Activated CD4-positive, CD25-positive, alpha-beta regulatory T cell treated with anti-CD3 and anti-CD28 coated beads, Interleukin-2, amount 50 U/mL, for 24 hours (primary cell): ENCODE measurements around the gene PRR15.

Experiments used
- ATAC-seq, 2 donors: fragments of 150-1000 bp; cut with Tn5 transposase; one replicate each; pipeline ENCODE4 v1.10.0; 2021; ENCODE audit warnings: mild to moderate bottlenecking in 1 of 2, moderate library complexity in 1 of 2

The PRR15 gene

GRCh38 chr7:29572558-29572957 lies 8.9 kb downstream of the PRR15 start:
- no peak for ATAC-seq

- no peak for ATAC-seq
These were observed 9.9 kb downstream of the PRR15 start for GRCh38 chr7:29573567-29573966.

- ATAC-seq = no peak
These were observed 11.0 kb downstream of the PRR15 start for GRCh38 chr7:29574659-29575058.

- no peak for ATAC-seq
These were observed 23.7 kb downstream of the PRR15 start for GRCh38 chr7:29587195-29587808.

GRCh38 chr7:29588212-29588611 lies 24.6 kb downstream of the PRR15 start:
- ATAC-seq = no peak

- ATAC-seq = no peak
These were observed 25.5 kb downstream of the PRR15 start for GRCh38 chr7:29588900-29589696.

- ATAC-seq = no peak
These were observed 29.2 kb downstream of the PRR15 start for GRCh38 chr7:29592866-29593265.

GRCh38 chr7:29593459-29593858 lies 29.8 kb downstream of the PRR15 start:
- ATAC-seq = no peak

- ATAC-seq = no peak
These were observed 33.1 kb downstream of the PRR15 start for GRCh38 chr7:29596593-29597178.

- no peak for ATAC-seq
These were observed 33.6 kb downstream of the PRR15 start for GRCh38 chr7:29597266-29597665.

- ATAC-seq = no peak
These were observed 34.5 kb downstream of the PRR15 start for GRCh38 chr7:29598137-29598536.

- no peak for ATAC-seq
These were observed 35.0 kb downstream of the PRR15 start for GRCh38 chr7:29598613-29599012.

- ATAC-seq = no peak
These were observed 35.4 kb downstream of the PRR15 start for GRCh38 chr7:29599026-29599425.

- no peak for ATAC-seq
These were observed 37.0 kb downstream of the PRR15 start for GRCh38 chr7:29600661-29601060.

GRCh38 chr7:29604052-29604451 lies 40.4 kb downstream of the PRR15 start:
- no peak for ATAC-seq

- ATAC-seq = no peak
These were observed 41.1 kb downstream of the PRR15 start for GRCh38 chr7:29604702-29605101.

- ATAC-seq = no peak
These were observed 42.0 kb downstream of the PRR15 start for GRCh38 chr7:29605671-29606070.

GRCh38 chr7:29606287-29606721 lies 42.7 kb downstream of the PRR15 start:
- no peak for ATAC-seq

GRCh38 chr7:29606830-29607229 lies 43.2 kb downstream of the PRR15 start:
- ATAC-seq = no peak

GRCh38 chr7:29607259-29607658 lies 43.6 kb downstream of the PRR15 start:
- no peak for ATAC-seq

GRCh38 chr7:29607889-29608288 lies 44.3 kb downstream of the PRR15 start:
- no peak for ATAC-seq

GRCh38 chr7:29609162-29610037 lies 45.8 kb downstream of the PRR15 start:
- ATAC-seq = no peak

- ATAC-seq = no peak
These were observed 46.5 kb downstream of the PRR15 start for GRCh38 chr7:29610086-29610485.
